IMR-90 (cell line): ENCODE measurements around the gene FARP1.

Source experiments
- CHD1 ChIP-seq: IDR thresholded peaks from 2 replicates; pipeline ENCODE4 v1.6.1; 2012; ENCODE audit warnings: low read depth, low read length, improper control_type of control experiment
- CTCF ChIP-seq: conservative IDR thresholded peaks from 2 replicates; pipeline ENCODE4 v1.5.1; 2012; ENCODE audit warnings: mild to moderate bottlenecking, low read depth, low read length, improper control_type of control experiment
- RAD21 ChIP-seq: IDR thresholded peaks from 2 replicates; pipeline ENCODE4 v1.6.1; 2012; ENCODE audit warnings: low read length, improper control_type of control experiment

- TF ChIP-seq CTCF (no peak), RAD21 (no peak), CHD1 (no peak)
These were observed 71.2 kb downstream of the FARP1 start for GRCh38 chr13:98214008-98214643.
